Endothelial cell (in vitro differentiated cells): ENCODE data around the gene MRPL42. TPM values are rescaled to one million over a fixed set of nuclear protein-coding genes. Genes with fewer than 3 reads are reported as not detected.

Experiments
- DNase-seq: peaks from one replicate; pipeline ENCODE4 v3.0.0; 2021; ENCODE audit warnings: low spot score
- H3K27ac Mint-ChIP-seq: one replicate; pipeline ENCODE4 v1.8.0; 2021; ENCODE audit warnings: mixed read lengths, inconsistent platforms; ENCODE audit not compliant: unreplicated experiment
- H3K27me3 Mint-ChIP-seq: one replicate; pipeline ENCODE4 v1.8.0; 2021; ENCODE audit warnings: mild to moderate bottlenecking, moderate library complexity, mixed read lengths, inconsistent platforms; ENCODE audit not compliant: unreplicated experiment
- H3K36me3 Mint-ChIP-seq: one replicate; pipeline ENCODE4 v1.8.0; 2021; ENCODE audit warnings: mild to moderate bottlenecking, low read depth, mixed read lengths, inconsistent platforms; ENCODE audit not compliant: unreplicated experiment
- H3K4me1 Mint-ChIP-seq: one replicate; pipeline ENCODE4 v1.8.0; 2021; ENCODE audit warnings: mild to moderate bottlenecking, mixed read lengths, inconsistent platforms; ENCODE audit not compliant: unreplicated experiment
- H3K4me3 Mint-ChIP-seq: one replicate; pipeline ENCODE4 v1.8.0; 2021; ENCODE audit warnings: mild to moderate bottlenecking, mixed read lengths, inconsistent platforms; ENCODE audit not compliant: unreplicated experiment
- H3K9me3 Mint-ChIP-seq: one replicate; pipeline ENCODE4 v1.8.0; 2021; ENCODE audit warnings: mixed read lengths, inconsistent platforms; ENCODE audit not compliant: unreplicated experiment
- CTCF ChIP-seq: fragments of 200-600 bp; sonication (generic); IDR thresholded peaks from one replicate; pipeline ENCODE4 v1.5.0; 2021; ENCODE audit warnings: antibody characterized with exemption; ENCODE audit not compliant: unreplicated experiment
- total RNA-seq: library from RNA; stranded (reverse); fragmentation: NEBNext Ultra II Directional; extraction: Animal tissue kit (Norgen Biotek cat#: 25700); gene quantifications from one replicate; pipeline ENCODE4 v1.2.1, GENCODE V29; 2021; ENCODE audit not compliant: unreplicated experiment

The MRPL42 gene
- total RNA-seq, 1 donor from 2014 or later, result 34.6 TPM

GRCh38 chr12:93507165-93507564, 39.9 kb downstream of the MRPL42 start:
- H3K4me1 Mint-ChIP-seq, result no peaks in the 10 kb centered on the region
- no peak overlapping the region for H3K27ac Mint-ChIP-seq
- H3K4me3 Mint-ChIP-seq, result no peak overlapping the region
- no peak for TF ChIP-seq CTCF
- H3K9me3 Mint-ChIP-seq, result no peaks in the 10 kb centered on the region
- H3K27me3 Mint-ChIP-seq, result no peaks in the 10 kb centered on the region
- no peak for DNase-seq
- no peaks in the 10 kb centered on the region for H3K36me3 Mint-ChIP-seq

GRCh38 chr12:93509506-93509905, 42.2 kb downstream of the MRPL42 start:
- no peak for DNase-seq
- Mint-ChIP-seq H3K9me3 (no peaks in the 10 kb centered on the region), H3K27ac (no peak overlapping the region), H3K4me1 (no peaks in the 10 kb centered on the region), H3K36me3 (no peaks in the 10 kb centered on the region), H3K4me3 (no peak overlapping the region), H3K27me3 (no peaks in the 10 kb centered on the region)
- TF ChIP-seq CTCF, result no peak

GRCh38 chr12:93514853-93515252, 47.5 kb downstream of the MRPL42 start:
- Mint-ChIP-seq H3K36me3 (no peaks in the 10 kb centered on the region), H3K4me3 (no peak overlapping the region), H3K4me1 (no peaks in the 10 kb centered on the region), H3K27me3 (no peaks in the 10 kb centered on the region), H3K9me3 (no peaks in the 10 kb centered on the region), H3K27ac (no peak overlapping the region)
- TF ChIP-seq CTCF, result no peak
- no peak for DNase-seq

GRCh38 chr12:93518725-93519124, 51.4 kb downstream of the MRPL42 start:
- no peaks in the 10 kb centered on the region for H3K9me3 Mint-ChIP-seq
- no peaks in the 10 kb centered on the region for H3K4me1 Mint-ChIP-seq
- no peaks in the 10 kb centered on the region for H3K27me3 Mint-ChIP-seq
- no peak for TF ChIP-seq CTCF
- H3K27ac Mint-ChIP-seq, result no peak overlapping the region
- no peaks in the 10 kb centered on the region for H3K36me3 Mint-ChIP-seq
- DNase-seq, result no peak
- H3K4me3 Mint-ChIP-seq, result no peak overlapping the region

- Mint-ChIP-seq H3K4me3 (no peak overlapping the region), H3K27ac (no peak overlapping the region), H3K36me3 (no peaks in the 10 kb centered on the region), H3K4me1 (no peaks in the 10 kb centered on the region), H3K27me3 (no peaks in the 10 kb centered on the region), H3K9me3 (no peaks in the 10 kb centered on the region)
- DNase-seq, result no peak
- TF ChIP-seq CTCF, result no peak
Measured at GRCh38 chr12:93519859-93520258, 52.5 kb downstream of the MRPL42 start.
